CD14-positive monocyte (primary cell): Measurements from ENCODE around the gene PHAF1. TPM values are rescaled to one million over a fixed set of nuclear protein-coding genes. Genes with fewer than 3 reads are reported as not detected.

ENCODE experiments used
- DNase-seq, 3 donors: peaks; one replicate each; pipeline ENCODE4 v3.0.0-alpha.2; 2011 to 2022
- H2AFZ ChIP-seq: 2 replicates; pipeline ENCODE4 v1.6.0; 2012; ENCODE audit warnings: mild to moderate bottlenecking, low read depth, low read length, inconsistent platforms; ENCODE audit not compliant: insufficient read depth, poor library complexity, severe bottlenecking
- H3K27ac ChIP-seq, 2 donors: 1 replicate in 1 of 2; 2 replicates in 1 of 2; pipeline ENCODE4 v1.5.1; 2012 to 2013; ENCODE audit warnings: low read length in 2 of 2, control low read depth in 1 of 2, inconsistent platforms in 1 of 2, low read depth in 1 of 2, mild to moderate bottlenecking in 1 of 2
- H3K27me3 ChIP-seq, 2 donors: one replicate each; pipeline versions ENCODE4 v1.6.0 to v1.6.1; 2011 to 2013; ENCODE audit warnings: low read length in 2 of 2; ENCODE audit not compliant: control insufficient read depth in 2 of 2, insufficient read depth in 2 of 2
- H3K36me3 ChIP-seq, 2 donors: replicated peaks in 1 of 2; 1 replicate in 1 of 2; 2 replicates in 1 of 2; pipeline versions ENCODE4 v1.5.1 to v1.6.1; 2012 to 2013; ENCODE audit warnings: low read length in 2 of 2, control low read depth in 1 of 2, inconsistent platforms in 1 of 2, mild to moderate bottlenecking in 1 of 2; ENCODE audit not compliant: insufficient read depth in 2 of 2, control insufficient read depth in 1 of 2
- H3K4me1 ChIP-seq, 2 donors: 1 replicate in 1 of 2; 2 replicates in 1 of 2; pipeline versions ENCODE4 v1.5.1 to v1.6.1; 2012 to 2013; ENCODE audit warnings: low read length in 2 of 2, control low read depth in 1 of 2, inconsistent platforms in 1 of 2, mild to moderate bottlenecking in 1 of 2, moderate library complexity in 1 of 2; ENCODE audit not compliant: insufficient read depth in 2 of 2, control insufficient read depth in 1 of 2
- H3K4me2 ChIP-seq: replicated peaks from 2 replicates; pipeline ENCODE3; 2012; ENCODE audit warnings: low read length, moderate library complexity, mild to moderate bottlenecking; ENCODE audit not compliant: poor library complexity, severe bottlenecking; ENCODE audit errors: extremely low read depth
- H3K4me3 ChIP-seq, 3 experiments: fragments of 200-600 bp in 1 of 3; sonication (generic) in 1 of 3; replicated peaks in 1 of 3; 1 replicate in 2 of 3; 2 replicates in 1 of 3; pipeline ENCODE4 v1.5.1; 2011 to 2013; ENCODE audit warnings: low read length in 3 of 3, mild to moderate bottlenecking in 3 of 3, control low read depth in 2 of 3, low read depth in 2 of 3, inconsistent platforms in 1 of 3, moderate library complexity in 1 of 3
- H3K79me2 ChIP-seq: 2 replicates; pipeline ENCODE4 v1.6.0; 2012; ENCODE audit warnings: mild to moderate bottlenecking, control low read depth, inconsistent platforms, low read length, moderate library complexity; ENCODE audit not compliant: insufficient read depth
- H3K9ac ChIP-seq: 2 replicates; pipeline ENCODE4 v1.6.0; 2017; ENCODE audit warnings: low read length, mild to moderate bottlenecking; ENCODE audit not compliant: insufficient read depth, poor library complexity, severe bottlenecking
- H3K9me3 ChIP-seq, 2 donors: replicated peaks in 1 of 2; 1 replicate in 1 of 2; 2 replicates in 1 of 2; pipeline versions ENCODE4 v1.5.1 to v1.6.1; 2012 to 2013; ENCODE audit warnings: low read length in 2 of 2, control low read depth in 1 of 2; ENCODE audit not compliant: control insufficient read depth in 1 of 2, insufficient read depth in 1 of 2
- H4K20me1 ChIP-seq: 2 replicates; pipeline ENCODE4 v1.6.0; 2012; ENCODE audit warnings: mild to moderate bottlenecking, low read length, control low read depth, moderate library complexity; ENCODE audit not compliant: insufficient read depth
- H3K27ac Mint-ChIP-seq, 7 donors: one replicate each; pipeline ENCODE4 v1.8.0; 2020; ENCODE audit warnings: mild to moderate bottlenecking in 7 of 7, mixed read lengths in 7 of 7, moderate library complexity in 6 of 7, inconsistent platforms in 2 of 7
- H3K27me3 Mint-ChIP-seq, 3 donors: one replicate each; pipeline ENCODE4 v1.8.0; 2021 to 2022; ENCODE audit warnings: low read depth in 3 of 3, mild to moderate bottlenecking in 3 of 3, mixed read lengths in 3 of 3, moderate library complexity in 3 of 3, inconsistent platforms in 1 of 3
- H3K36me3 Mint-ChIP-seq, 2 donors: one replicate each; pipeline ENCODE4 v1.8.0; 2020; ENCODE audit warnings: mixed read lengths in 2 of 2, inconsistent platforms in 1 of 2, mild to moderate bottlenecking in 1 of 2
- H3K4me1 Mint-ChIP-seq: one replicate; pipeline ENCODE4 v1.8.0; 2020; ENCODE audit warnings: mild to moderate bottlenecking, mixed read lengths
- H3K4me3 Mint-ChIP-seq, 2 donors: one replicate each; pipeline ENCODE4 v1.8.0; 2020; ENCODE audit warnings: mild to moderate bottlenecking in 2 of 2, mixed read lengths in 2 of 2, moderate library complexity in 1 of 2
- H3K9me3 Mint-ChIP-seq, 7 donors: one replicate each; pipeline ENCODE4 v1.8.0; 2020 to 2022; ENCODE audit warnings: mixed read lengths in 7 of 7, mild to moderate bottlenecking in 6 of 7, moderate library complexity in 6 of 7, inconsistent platforms in 2 of 7
- CTCF ChIP-seq: fragments of 200-600 bp; IDR thresholded peaks from one replicate; pipeline ENCODE4 v1.8.0; 2022; ENCODE audit warnings: antibody characterized with exemption, mild to moderate bottlenecking
- WGBS: methylation state at CpG from one replicate; pipeline ENCODE4 v1.1.5; 2013; ENCODE audit warnings: missing lambda C conversion rate; ENCODE audit not compliant: insufficient coverage; 5-methylcytosine and 5-hydroxymethylcytosine counted together
- intact Hi-C, 2 donors: fragments of 100-400 bp; cut with micrococcal nuclease; formaldehyde crosslinking; loops; one replicate each; pipeline versions ENCODE4 v1.15.0 to v1.15.1; 2023
- polyA plus RNA-seq, 3 donors: library from polyadenylated mRNA; depleted of rRNA in 1 of 3; unstranded in 2 of 3; stranded (reverse) in 1 of 3; fragments of 300-500 nt in 2 of 3; fragments of >200 nt in 1 of 3; fragmentation: Illumina TruSeq in 2 of 3; gene quantifications; 1 replicate in 2 of 3; 2 replicates in 1 of 3; pipeline ENCODE4 v1.2.3, GENCODE V29; 2012 to 2021

The PHAF1 gene
- polyA plus RNA-seq, 3 donors: 18.8 to 68.2 (median 26.5) TPM

- Mint-ChIP-seq H3K27me3 (peaks cover 9 to 16% (median 15%) of the 10 kb centered on the region in 3 donors), H3K4me1 (no peaks in the 10 kb centered on the region), H3K27ac (peak overlapping the region in 1 of 7 donors; percentile 42), H3K36me3 (peaks cover 90 to 95% of the 10 kb centered on the region in 2 donors), H3K9me3 (peaks cover 7 to 17% (median 12%) of the 10 kb centered on the region in 7 donors), H3K4me3 (no peak overlapping the region)
- H3K9me3 ChIP-seq: peaks cover 9 to 12% of the 10 kb centered on the region in 2 donors
- no peaks in the 10 kb centered on the region for H3K79me2 ChIP-seq
- no peak overlapping the region for H3K4me3 ChIP-seq
- WGBS: 100% methylated on average over 1 of the region's 2 CpGs
- H3K27me3 ChIP-seq: peaks cover 0 to 12% of the 10 kb centered on the region in 2 donors
- peaks cover 88 to 93% of the 10 kb centered on the region in 2 donors for H3K36me3 ChIP-seq
- intact Hi-C loops: no loop called here
- H3K27ac ChIP-seq: no peak overlapping the region
- H3K4me2 ChIP-seq: no peak overlapping the region
- no peak overlapping the region for H2AFZ ChIP-seq
- H3K4me1 ChIP-seq: peaks cover 0 to 5% of the 10 kb centered on the region in 2 donors
- no peak for DNase-seq
- H4K20me1 ChIP-seq: peaks cover 87% of the 10 kb centered on the region
- TF ChIP-seq CTCF: no peak
- H3K9ac ChIP-seq: no peak overlapping the region
These were observed 35.2 kb downstream of the PHAF1 start for GRCh38 chr16:67144943-67145342.

DNA sequence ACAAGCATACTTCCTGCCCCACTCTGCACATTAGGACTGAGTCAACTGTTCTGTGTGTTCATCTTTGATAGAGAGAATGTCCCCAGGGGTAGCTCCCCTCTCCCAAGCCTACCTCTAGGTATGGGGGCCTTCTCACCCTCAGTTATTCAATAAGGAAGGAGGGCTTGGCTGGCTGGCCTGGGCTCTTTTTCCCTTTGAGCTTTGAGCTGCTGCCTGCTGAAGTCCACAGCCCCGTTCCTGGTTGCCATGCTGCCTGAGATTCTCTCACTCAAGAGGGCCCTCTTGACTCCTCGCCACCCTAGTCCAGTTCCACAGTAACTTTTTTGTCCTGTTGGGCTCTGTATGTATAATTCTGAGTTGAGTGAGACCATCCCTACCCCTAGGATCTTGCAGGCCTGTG, 36.0 kb downstream of the PHAF1 start:
- H3K4me1 Mint-ChIP-seq: no peaks in the 10 kb centered on the region
- Histone ChIP-seq H3K9me3 (peaks cover 9 to 14% of the 10 kb centered on the region in 2 donors), H3K4me2 (no peak overlapping the region), H2AFZ (no peak overlapping the region), H4K20me1 (peaks cover 88% of the 10 kb centered on the region), H3K4me1 (peaks cover 4 to 13% of the 10 kb centered on the region in 2 donors), H3K79me2 (no peaks in the 10 kb centered on the region), H3K27me3 (peaks cover 5 to 18% of the 10 kb centered on the region in 2 donors), H3K9ac (no peak overlapping the region), H3K27ac (no peak overlapping the region), H3K4me3 (no peak overlapping the region), H3K36me3 (peaks cover 80 to 85% of the 10 kb centered on the region in 2 donors)
- DNase-seq: no peak
- H3K36me3 Mint-ChIP-seq: peaks cover 82 to 87% of the 10 kb centered on the region in 2 donors
- TF ChIP-seq CTCF: no peak
- H3K27me3 Mint-ChIP-seq: peaks cover 9 to 21% (median 17%) of the 10 kb centered on the region in 3 donors
- H3K9me3 Mint-ChIP-seq: peaks cover 7 to 17% (median 12%) of the 10 kb centered on the region in 7 donors
- no peak overlapping the region for H3K27ac Mint-ChIP-seq
- no CpG with 5 or more reads among the region's 2 CpGs for WGBS
- intact Hi-C loops: no loop called here
- no peak overlapping the region for H3K4me3 Mint-ChIP-seq
